GM21737 (cell line): ENCODE results near the gene C19orf25.
"Not testable (repeated sequence)": the region's sequence is repeated elsewhere in the genome, so short reads cannot be mapped to it uniquely, and the experiment has no call there.

Source experiments
- ATAC-seq: cut with Tn5 transposase; IDR thresholded peaks from one replicate; pipeline ENCODE4 v1.9.1; 2021; ENCODE audit warnings: mild to moderate bottlenecking, moderate library complexity; ENCODE audit not compliant: unreplicated experiment

C19orf25 gene

GRCh38 chr19:1481893-1482360 lies 2.9 kb upstream of the C19orf25 start:
- ATAC-seq: no peak

GRCh38 chr19:1481224-1481892 lies 2.3 kb upstream of the C19orf25 start:
- no peak for ATAC-seq

- ATAC-seq: not testable (repeated sequence)
These were observed 2.0 kb downstream of the C19orf25 start for GRCh38 chr19:1477056-1477455.

GRCh38 chr19:1475751-1476437 lies 3.1 kb downstream of the C19orf25 start:
- ATAC-seq: no peak

GRCh38 chr19:1474765-1475351 lies 4.2 kb downstream of the C19orf25 start:
- no peak for ATAC-seq

GRCh38 chr19:1474011-1474764 lies 4.8 kb downstream of the C19orf25 start:
- no peak for ATAC-seq

GRCh38 chr19:1473085-1473851 lies 5.7 kb downstream of the C19orf25 start:
- no peak for ATAC-seq

GRCh38 chr19:1472231-1473084 lies 6.6 kb downstream of the C19orf25 start:
- ATAC-seq: no peak

GRCh38 chr19:1471515-1472160 lies 7.4 kb downstream of the C19orf25 start:
- no peak for ATAC-seq

GRCh38 chr19:1471010-1471514 lies 8.0 kb downstream of the C19orf25 start:
- no peak for ATAC-seq

GRCh38 chr19:1470305-1471009 lies 8.6 kb downstream of the C19orf25 start:
- ATAC-seq: no peak

- ATAC-seq: no peak
These were observed 9.0 kb downstream of the C19orf25 start for GRCh38 chr19:1470055-1470304.

- no peak for ATAC-seq
These were observed 9.6 kb downstream of the C19orf25 start for GRCh38 chr19:1469255-1470054.

- no peak for ATAC-seq
These were observed 10.2 kb downstream of the C19orf25 start for GRCh38 chr19:1468821-1469254.

GRCh38 chr19:1468274-1468820 lies 10.7 kb downstream of the C19orf25 start:
- no peak for ATAC-seq

- no peak for ATAC-seq
These were observed 11.3 kb downstream of the C19orf25 start for GRCh38 chr19:1467490-1468273.

- no peak for ATAC-seq
These were observed 11.9 kb downstream of the C19orf25 start for GRCh38 chr19:1467215-1467489.
